Hepatocyte (in vitro differentiated cells): ENCODE results near the gene FOXF1. TPM values are rescaled to one million over a fixed set of nuclear protein-coding genes. Genes with fewer than 3 reads are reported as not detected.

Source experiments
- DNase-seq: peaks from one replicate; pipeline ENCODE4 v3.0.0-alpha.2; 2016; ENCODE audit warnings: low spot score
- H2AFZ ChIP-seq: fragments of 200-600 bp; sonication (generic); 2 replicates; pipeline ENCODE4 v1.6.0; 2016; ENCODE audit warnings: antibody characterized with exemption, mild to moderate bottlenecking
- H3K27ac ChIP-seq: fragments of 200-600 bp; sonication (generic); 2 replicates; pipeline ENCODE4 v1.5.1; 2016; ENCODE audit warnings: mild to moderate bottlenecking
- H3K27me3 ChIP-seq: fragments of 200-600 bp; sonication (generic); 2 replicates; pipeline ENCODE4 v1.6.1; 2016
- H3K36me3 ChIP-seq: fragments of 200-600 bp; sonication (generic); replicated peaks from 2 replicates; pipeline ENCODE4 v1.5.1; 2016; ENCODE audit warnings: low read depth; ENCODE audit not compliant: insufficient read depth
- H3K4me1 ChIP-seq: fragments of 200-600 bp; sonication (generic); 2 replicates; pipeline ENCODE4 v1.5.1; 2016; ENCODE audit warnings: mild to moderate bottlenecking, moderate library complexity; ENCODE audit not compliant: insufficient read depth
- H3K4me2 ChIP-seq: fragments of 200-600 bp; sonication (generic); 2 replicates; pipeline ENCODE4 v1.6.0; 2016
- H3K4me3 ChIP-seq: fragments of 200-600 bp; sonication (generic); 2 replicates; pipeline ENCODE4 v1.5.1; 2016; ENCODE audit warnings: mild to moderate bottlenecking
- H3K79me2 ChIP-seq: fragments of 200-600 bp; sonication (generic); 2 replicates; pipeline ENCODE4 v1.6.0; 2017; ENCODE audit warnings: mild to moderate bottlenecking
- H3K9me2 ChIP-seq: fragments of 200-600 bp; sonication (generic); replicated peaks from 2 replicates; pipeline ENCODE4 v1.6.0; 2017; ENCODE audit warnings: mild to moderate bottlenecking; ENCODE audit not compliant: insufficient read depth
- H3K9me3 ChIP-seq: fragments of 200-600 bp; sonication (generic); 2 replicates; pipeline ENCODE4 v1.5.1; 2016; ENCODE audit warnings: low read depth, mild to moderate bottlenecking
- H4K20me1 ChIP-seq: fragments of 200-600 bp; sonication (generic); 2 replicates; pipeline ENCODE4 v1.6.0; 2016; ENCODE audit warnings: mild to moderate bottlenecking; ENCODE audit not compliant: insufficient read depth, poor library complexity, severe bottlenecking
- CTCF ChIP-seq: fragments of 200-600 bp; sonication (generic); IDR thresholded peaks from 2 replicates; pipeline ENCODE4 v1.5.1; 2016; ENCODE audit warnings: antibody characterized with exemption, mild to moderate bottlenecking; ENCODE audit not compliant: poor library complexity
- EZH2 ChIP-seq: fragments of 200-600 bp; sonication (generic); IDR thresholded peaks from 2 replicates; pipeline ENCODE4 v1.6.1; 2016; ENCODE audit warnings: antibody characterized with exemption, mild to moderate bottlenecking, borderline replicate concordance
- EZH2phosphoT487 ChIP-seq: fragments of 200-600 bp; sonication (generic); IDR thresholded peaks from one replicate; pipeline ENCODE4 v1.6.1; 2018; ENCODE audit warnings: antibody characterized with exemption, mild to moderate bottlenecking, low read depth, moderate library complexity; ENCODE audit not compliant: unreplicated experiment, severe bottlenecking
- WGBS: methylation state at CpG from one replicate; pipeline ENCODE4 v1.1.6; 2016; ENCODE audit warnings: low lambda C conversion rate; ENCODE audit errors: missing lambda C conversion rate; 5-methylcytosine and 5-hydroxymethylcytosine counted together
- polyA plus RNA-seq: library from polyadenylated mRNA; unstranded; fragments of >200 nt; fragmentation: Nextera tagmentation; extraction: Ambion mirVana; gene quantifications from 2 replicates; pipeline ENCODE4 v1.2.1, GENCODE V29; 2016
- total RNA-seq: library from RNA; depleted of rRNA; stranded (reverse); fragments of >200 nt; gene quantifications from 2 replicates; pipeline ENCODE4 v1.2.3, GENCODE V29; 2014

Gene FOXF1
- total and polyA plus RNA-seq, 2 experiments from 2014 or later, result 26.8 to 37.4 TPM

GRCh38 chr16:86511317-86512161, 1.2 kb downstream of the FOXF1 start:
- Histone ChIP-seq H3K9me3 (no peaks in the 10 kb centered on the region), H3K27ac (peak overlapping the region; percentile 99), H3K4me3 (peak overlapping the region; percentile 10), H3K36me3 (no peaks in the 10 kb centered on the region), H3K4me2 (peak overlapping the region; percentile 89), H2AFZ (no peak overlapping the region), H3K4me1 (peaks cover 5% of the 10 kb centered on the region), H4K20me1 (peaks cover 34% of the 10 kb centered on the region), H3K27me3 (peaks cover 87% of the 10 kb centered on the region), H3K79me2 (peaks cover 81% of the 10 kb centered on the region), H3K9me2 (no peaks in the 10 kb centered on the region)
- no peak for TF ChIP-seq EZH2
- no peak for TF ChIP-seq CTCF
- TF ChIP-seq EZH2phosphoT487, result no peak
- no peak for DNase-seq
- 11% methylated on average over 24 of the region's 44 CpGs for WGBS

GRCh38 chr16:86512301-86512859, 2.1 kb downstream of the FOXF1 start:
- Histone ChIP-seq H3K4me1 (peaks cover 13% of the 10 kb centered on the region), H3K36me3 (no peaks in the 10 kb centered on the region), H3K27ac (peak overlapping the region; percentile 99), H2AFZ (no peak overlapping the region), H4K20me1 (peaks cover 36% of the 10 kb centered on the region), H3K79me2 (peaks cover 81% of the 10 kb centered on the region), H3K9me3 (no peaks in the 10 kb centered on the region), H3K4me2 (peak overlapping the region; percentile 89), H3K9me2 (no peaks in the 10 kb centered on the region), H3K27me3 (peaks cover 87% of the 10 kb centered on the region), H3K4me3 (peak overlapping the region; percentile 10)
- TF ChIP-seq CTCF, result no peak
- peak; percentile 72 for TF ChIP-seq EZH2phosphoT487
- TF ChIP-seq EZH2, result no peak
- 12% methylated on average over 24 of the region's 24 CpGs for WGBS
- no peak for DNase-seq

GRCh38 chr16:86512860-86513470, 2.6 kb downstream of the FOXF1 start:
- Histone ChIP-seq H3K9me3 (no peaks in the 10 kb centered on the region), H3K27ac (peak overlapping the region; percentile 99), H3K27me3 (peaks cover 82% of the 10 kb centered on the region), H4K20me1 (peaks cover 36% of the 10 kb centered on the region), H2AFZ (no peak overlapping the region), H3K4me3 (peak overlapping the region; percentile 10), H3K36me3 (no peaks in the 10 kb centered on the region), H3K9me2 (no peaks in the 10 kb centered on the region), H3K4me2 (peak overlapping the region; percentile 89), H3K79me2 (peaks cover 76% of the 10 kb centered on the region), H3K4me1 (peaks cover 15% of the 10 kb centered on the region)
- no peak for TF ChIP-seq EZH2phosphoT487
- no peak for TF ChIP-seq CTCF
- TF ChIP-seq EZH2, result no peak
- 9% methylated on average over 29 of the region's 29 CpGs for WGBS
- DNase-seq, result no peak
